ENCODE data around the gene OVAAL. TPM values are rescaled to one million over a fixed set of nuclear protein-coding genes. Genes with fewer than 3 reads are reported as not detected.

The OVAAL gene
- total and polyA plus RNA-seq, 2 of the 8 experiments (the other 6 are each of a cell fraction or from before 2014, with no cell fraction given): not detected

DNA sequence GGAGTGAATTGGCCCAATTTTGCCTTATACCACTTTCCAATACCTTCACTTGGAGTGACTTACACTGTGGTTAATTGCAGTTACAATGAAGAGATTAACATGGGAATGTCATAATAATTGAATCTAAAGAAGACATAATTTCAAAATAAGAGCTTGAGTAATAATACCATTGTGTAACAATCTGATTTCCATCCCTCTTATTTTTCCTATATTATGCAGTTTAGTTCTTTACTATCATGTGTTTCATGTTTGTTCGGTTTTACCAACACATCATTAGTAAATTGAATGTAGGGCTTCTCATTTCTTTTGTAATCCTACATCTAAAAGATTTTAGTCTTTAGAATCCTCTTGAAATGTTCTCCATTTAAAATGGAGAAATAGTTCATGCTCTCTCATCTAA, 53.9 kb downstream of the OVAAL start:
- Histone ChIP-seq H4K5ac (ENCODE audit: insufficient read length, low read depth, low read length) (no peak overlapping the region), H3K4me2 (ENCODE audit: insufficient read depth in 1 of 2, low read depth in 2 of 2, low read length in 2 of 2) (no peak overlapping the region), H3K56ac (replicated peaks; ENCODE audit: insufficient read length, low read depth, low read length) (no peak overlapping the region), H3K4ac (replicated peaks; ENCODE audit: insufficient read length, low read depth, low read length) (no peak overlapping the region), H3K79me1 (ENCODE audit: low read depth, low read length) (no peaks in the 10 kb centered on the region), H4K20me1 (replicated peaks in 1 of 2; ENCODE audit: control insufficient read depth in 1 of 2, insufficient read depth in 2 of 2, low read length in 2 of 2) (no peaks in the 10 kb centered on the region), H3K9me3 (ENCODE audit: insufficient read depth in 2 of 2, low read depth in 1 of 2, low read length in 1 of 2) (no peaks in the 10 kb centered on the region), H3K14ac (ENCODE audit: insufficient read length) (no peak overlapping the region), H2BK20ac (ENCODE audit: low read length) (no peak overlapping the region), H2BK120ac (replicated peaks; ENCODE audit: low read depth, low read length) (no peak overlapping the region), H3K9ac (replicated peaks in 1 of 4; ENCODE audit: extremely low read depth in 1 of 4, low read depth in 3 of 4, low read length in 3 of 4) (no peak overlapping the region), H4K91ac (replicated peaks; ENCODE audit: insufficient read length, low read length) (no peak overlapping the region), H3K4me1 (replicated peaks in 1 of 4; ENCODE audit: control insufficient read depth in 3 of 4, insufficient read depth in 4 of 4, low read length in 3 of 4) (peaks cover 0 to 10% (median 2%) of the 10 kb centered on the region in 4 experiments; a peak in 3 of 7 replicates), H3K23me2 (ENCODE audit: low read depth, low read length) (no peaks in the 10 kb centered on the region), H4K8ac (ENCODE audit: extremely low read depth, insufficient read depth, low read length) (no peak overlapping the region), H2BK12ac (ENCODE audit: low read depth, low read length) (no peak overlapping the region), H2AFZ (ENCODE audit: low read length) (no peak overlapping the region), H3K36me3 (ENCODE audit: control insufficient read depth in 2 of 4, insufficient read depth in 4 of 4, low read length in 3 of 4) (no peaks in the 10 kb centered on the region), H3K23ac (ENCODE audit: insufficient read length) (no peak overlapping the region), H2BK5ac (ENCODE audit: low read depth, low read length) (no peak overlapping the region), H3K27me3 (replicated peaks in 1 of 4; ENCODE audit: control insufficient read depth in 3 of 4, extremely low read depth in 1 of 4, insufficient read depth in 3 of 4, low read length in 3 of 4) (no peaks in the 10 kb centered on the region), H3K27ac (ENCODE audit: low read depth, low read length) (no peak overlapping the region), H3K4me3 (ENCODE audit: extremely low read depth in 1 of 4, insufficient read depth in 2 of 4, low read depth in 3 of 4, low read length in 4 of 4) (no peak overlapping the region), H2AK5ac (ENCODE audit: low read depth, low read length) (no peak overlapping the region), H2BK15ac (ENCODE audit: low read length) (no peak overlapping the region), H3K79me2 (ENCODE audit: control insufficient read depth in 1 of 2, insufficient read depth in 2 of 2, low read length in 2 of 2) (no peaks in the 10 kb centered on the region), H3K18ac (ENCODE audit: extremely low read depth, low read length) (no peak overlapping the region)
- DNase-seq (ENCODE audit: low read depth in 1 of 2, low spot score in 2 of 2) (no peak), FAIRE-seq (no peak)
- CTCF ChIA-PET (ENCODE audit: partially characterized antibody): interaction anchor here (0.5 to 1.1 kb wide), 2 partner anchors 11 to 222 kb away, joined by 3 to 4 read pairs; no protein-coding TSS in a partner anchor
- POLR2A ChIA-PET (ENCODE audit: partially characterized antibody): no interaction called here
- WGBS, 2 experiments (ENCODE audit: extremely low coverage in 1 of 2, insufficient coverage in 1 of 2, insufficient read length in 1 of 2, insufficient replicate concordance in 2 of 2, low coverage in 1 of 2, low lambda C conversion rate in 2 of 2, missing lambda C conversion rate in 1 of 2): 86% methylated on average over 1 of the region's 1 CpG; no CpG with 5 or more reads in 1 of the 2 experiments
- no peak for TF ChIP-seq TEAD4 (IDR thresholded peaks at IDR 0.05; ENCODE audit: low read depth, low read length)
- TF ChIP-seq, protein P1, sequence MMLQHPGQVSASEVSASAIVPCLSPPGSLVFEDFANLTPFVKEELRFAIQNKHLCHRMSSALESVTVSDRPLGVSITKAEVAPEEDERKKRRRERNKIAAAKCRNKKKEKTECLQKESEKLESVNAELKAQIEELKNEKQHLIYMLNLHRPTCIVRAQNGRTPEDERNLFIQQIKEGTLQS (IDR thresholded peaks at IDR 0.05; ENCODE audit: insufficient read depth, low read depth, low read length): no peak
- no peak for TF ChIP-seq RBBP5 (IDR thresholded peaks at IDR 0.05; ENCODE audit: borderline replicate concordance, low read depth, low read length)
- no peak for TF ChIP-seq KDM4A (IDR thresholded peaks at IDR 0.05; ENCODE audit: low read depth, low read length, severe bottlenecking)
- no peak for TF ChIP-seq HDAC2 (IDR thresholded peaks at IDR 0.05; ENCODE audit: borderline replicate concordance in 1 of 2, low read depth in 2 of 2, low read length in 2 of 2)
- no peak for TF ChIP-seq CREB1 (IDR thresholded peaks at IDR 0.05)
- TF ChIP-seq CBX5 (IDR thresholded peaks at IDR 0.05; ENCODE audit: low read depth, low read length): no peak
- TF ChIP-seq GABPA (IDR thresholded peaks at IDR 0.05; ENCODE audit: borderline replicate concordance, insufficient read depth, low read length): no peak
- TF ChIP-seq SUZ12 (IDR thresholded peaks at IDR 0.05; ENCODE audit: low read length): no peak
- TF ChIP-seq BACH1 (IDR thresholded peaks at IDR 0.05; ENCODE audit: low read length): no peak
- no peak for TF ChIP-seq RAD21 (IDR thresholded peaks at IDR 0.05 in 1 of 2, conservative IDR thresholded peaks at IDR 0.05 in 1 of 2; ENCODE audit: low read depth in 2 of 2, low read length in 2 of 2)
- no peak for TF ChIP-seq GTF2F1 (IDR thresholded peaks at IDR 0.05; ENCODE audit: borderline replicate concordance, low read depth, low read length)
- no peak for TF ChIP-seq HDAC6 (IDR thresholded peaks at IDR 0.05; ENCODE audit: low read depth, low read length)
- no peak for TF ChIP-seq KDM5A (IDR thresholded peaks at IDR 0.05; ENCODE audit: low read length)
